GM23338 (cell line): ENCODE measurements around the gene EEF2.

Experiments used
- CREB1 ChIP-seq: fragments of 250-450 bp; sonication (Bioruptor Pico); IDR thresholded peaks from 2 replicates; pipeline ENCODE4 v1.5.0; 2020; ENCODE audit warnings: low read depth, mild to moderate bottlenecking, moderate library complexity
- EZH2phosphoT487 ChIP-seq: fragments of 200-600 bp; sonication (generic); IDR thresholded peaks from one replicate; pipeline ENCODE4 v1.8.1; 2018; ENCODE audit warnings: antibody characterized with exemption; ENCODE audit not compliant: unreplicated experiment
- TF ChIP-seq, protein P1 (sequence below), 2 experiments: fragments of 200-600 bp in 1 of 2; sonication (generic) in 1 of 2; conservative IDR thresholded peaks; 2 replicates each; pipeline versions ENCODE4 v1.5.1 to v1.6.1; 2016 to 2017; ENCODE audit warnings: antibody characterized with exemption in 2 of 2, low read depth in 2 of 2, mild to moderate bottlenecking in 2 of 2, moderate library complexity in 1 of 2

- TF ChIP-seq CREB1 (no peak), EZH2phosphoT487 (no peak)
- TF ChIP-seq, protein P1, sequence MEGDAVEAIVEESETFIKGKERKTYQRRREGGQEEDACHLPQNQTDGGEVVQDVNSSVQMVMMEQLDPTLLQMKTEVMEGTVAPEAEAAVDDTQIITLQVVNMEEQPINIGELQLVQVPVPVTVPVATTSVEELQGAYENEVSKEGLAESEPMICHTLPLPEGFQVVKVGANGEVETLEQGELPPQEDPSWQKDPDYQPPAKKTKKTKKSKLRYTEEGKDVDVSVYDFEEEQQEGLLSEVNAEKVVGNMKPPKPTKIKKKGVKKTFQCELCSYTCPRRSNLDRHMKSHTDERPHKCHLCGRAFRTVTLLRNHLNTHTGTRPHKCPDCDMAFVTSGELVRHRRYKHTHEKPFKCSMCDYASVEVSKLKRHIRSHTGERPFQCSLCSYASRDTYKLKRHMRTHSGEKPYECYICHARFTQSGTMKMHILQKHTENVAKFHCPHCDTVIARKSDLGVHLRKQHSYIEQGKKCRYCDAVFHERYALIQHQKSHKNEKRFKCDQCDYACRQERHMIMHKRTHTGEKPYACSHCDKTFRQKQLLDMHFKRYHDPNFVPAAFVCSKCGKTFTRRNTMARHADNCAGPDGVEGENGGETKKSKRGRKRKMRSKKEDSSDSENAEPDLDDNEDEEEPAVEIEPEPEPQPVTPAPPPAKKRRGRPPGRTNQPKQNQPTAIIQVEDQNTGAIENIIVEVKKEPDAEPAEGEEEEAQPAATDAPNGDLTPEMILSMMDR (conservative IDR thresholded peaks at IDR 0.05; ENCODE audit: low read depth in 2 of 2): no peak
Measured at GRCh38 chr19:3979674-3980352, 5.5 kb downstream of the EEF2 start.
